ENCODE results near the gene RHOV. TPM values are rescaled to one million over a fixed set of nuclear protein-coding genes. Genes with fewer than 3 reads are reported as not detected.

The RHOV gene
- total and polyA plus RNA-seq, 2 of the 4 experiments (the other 2 are of a cell fraction) = 0.10 TPM; not detected in 1

GRCh38 chr15:40853241-40853890 is 20.7 kb downstream of the RHOV start:
- Histone ChIP-seq H2BK120ac (ENCODE audit: low read depth, low read length) (no peak overlapping the region), H3K4me2 (ENCODE audit: low read depth, low read length) (no peak overlapping the region), H3K23ac (ENCODE audit: low read depth, low read length) (no peak overlapping the region), H3K9me3 (ENCODE audit: control insufficient read depth, insufficient read depth, low read length) (no peaks in the 10 kb centered on the region), H2AFZ (replicated peaks; ENCODE audit: low read length, poor library complexity) (no peak overlapping the region), H3K9ac (ENCODE audit: low read depth, low read length) (no peak overlapping the region), H4K91ac (ENCODE audit: insufficient read depth, low read depth, low read length) (no peak overlapping the region), H3K9me1 (ENCODE audit: insufficient read depth, low read length) (no peaks in the 10 kb centered on the region), H2BK20ac (ENCODE audit: low read depth, low read length) (no peak overlapping the region), H2AK9ac (replicated peaks; ENCODE audit: low read depth, low read length, poor library complexity) (no peak overlapping the region), H4K8ac (ENCODE audit: low read depth in 2 of 2, low read length in 2 of 2) (no peak overlapping the region), H2BK5ac (ENCODE audit: low read depth, low read length, poor library complexity, severe bottlenecking) (no peak overlapping the region), H3K18ac (ENCODE audit: low read depth, low read length) (no peak overlapping the region), H3K4me1 (ENCODE audit: control insufficient read depth, insufficient read depth, low read length) (no peaks in the 10 kb centered on the region), H2AK5ac (ENCODE audit: low read depth, low read length) (no peak overlapping the region), H3K14ac (replicated peaks; ENCODE audit: low read depth, low read length) (no peak overlapping the region), H3K36me3 (ENCODE audit: control insufficient read depth, insufficient read depth, low read length) (no peaks in the 10 kb centered on the region), H4K5ac (ENCODE audit: low read depth, low read length) (no peak overlapping the region), H2BK15ac (ENCODE audit: low read depth, low read length) (no peak overlapping the region), H3K56ac (ENCODE audit: extremely low read depth, insufficient read depth, low read length) (no peak overlapping the region), H3K27me3 (ENCODE audit: control insufficient read depth, insufficient read depth, low read length) (peaks cover 18% of the 10 kb centered on the region), H3K27ac (ENCODE audit: insufficient read depth, low read length) (no peak overlapping the region), H3K4ac (ENCODE audit: low read depth, low read length) (no peak overlapping the region), H4K20me1 (ENCODE audit: insufficient read depth, low read length) (no peaks in the 10 kb centered on the region; the same call in 1 of the 2 replicates), H3K79me1 (ENCODE audit: low read depth in 1 of 2, low read length in 2 of 2) (no peaks in the 10 kb centered on the region), H3K4me3 (ENCODE audit: insufficient read depth, low read depth, low read length) (no peak overlapping the region)
- TF ChIP-seq BHLHE40 (IDR thresholded peaks at IDR 0.05; ENCODE audit: low read depth, low read length) (no peak), MXI1 (IDR thresholded peaks at IDR 0.05; ENCODE audit: borderline replicate concordance, low read depth, low read length) (no peak), MAZ (IDR thresholded peaks at IDR 0.05; ENCODE audit: borderline replicate concordance, low read depth, low read length) (no peak), POLR2A (IDR thresholded peaks at IDR 0.05; ENCODE audit: low read depth, low read length) (no peak), RCOR1 (IDR thresholded peaks at IDR 0.05; ENCODE audit: insufficient replicate concordance, low read length) (no peak), FOS (IDR thresholded peaks at IDR 0.05; ENCODE audit: low read depth, low read length) (no peak), CEBPB (IDR thresholded peaks at IDR 0.05; ENCODE audit: low read depth, low read length) (no peak), RAD21 (IDR thresholded peaks at IDR 0.05; ENCODE audit: low read length) (no peak), MAFK (IDR thresholded peaks at IDR 0.05; ENCODE audit: low read depth, low read length) (no peak), SMC3 (IDR thresholded peaks at IDR 0.05; ENCODE audit: low read depth, low read length) (no peak), NFE2L2 (IDR thresholded peaks at IDR 0.05; ENCODE audit: low read depth, low read length) (no peak), RFX5 (IDR thresholded peaks at IDR 0.05; ENCODE audit: low read depth, low read length) (no peak), CHD1 (IDR thresholded peaks at IDR 0.05; ENCODE audit: low read depth, low read length) (no peak)
- TF ChIP-seq, protein P1, sequence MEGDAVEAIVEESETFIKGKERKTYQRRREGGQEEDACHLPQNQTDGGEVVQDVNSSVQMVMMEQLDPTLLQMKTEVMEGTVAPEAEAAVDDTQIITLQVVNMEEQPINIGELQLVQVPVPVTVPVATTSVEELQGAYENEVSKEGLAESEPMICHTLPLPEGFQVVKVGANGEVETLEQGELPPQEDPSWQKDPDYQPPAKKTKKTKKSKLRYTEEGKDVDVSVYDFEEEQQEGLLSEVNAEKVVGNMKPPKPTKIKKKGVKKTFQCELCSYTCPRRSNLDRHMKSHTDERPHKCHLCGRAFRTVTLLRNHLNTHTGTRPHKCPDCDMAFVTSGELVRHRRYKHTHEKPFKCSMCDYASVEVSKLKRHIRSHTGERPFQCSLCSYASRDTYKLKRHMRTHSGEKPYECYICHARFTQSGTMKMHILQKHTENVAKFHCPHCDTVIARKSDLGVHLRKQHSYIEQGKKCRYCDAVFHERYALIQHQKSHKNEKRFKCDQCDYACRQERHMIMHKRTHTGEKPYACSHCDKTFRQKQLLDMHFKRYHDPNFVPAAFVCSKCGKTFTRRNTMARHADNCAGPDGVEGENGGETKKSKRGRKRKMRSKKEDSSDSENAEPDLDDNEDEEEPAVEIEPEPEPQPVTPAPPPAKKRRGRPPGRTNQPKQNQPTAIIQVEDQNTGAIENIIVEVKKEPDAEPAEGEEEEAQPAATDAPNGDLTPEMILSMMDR (conservative IDR thresholded peaks at IDR 0.05; ENCODE audit: low read depth, low read length) = no peak
- TF ChIP-seq, protein P2, sequence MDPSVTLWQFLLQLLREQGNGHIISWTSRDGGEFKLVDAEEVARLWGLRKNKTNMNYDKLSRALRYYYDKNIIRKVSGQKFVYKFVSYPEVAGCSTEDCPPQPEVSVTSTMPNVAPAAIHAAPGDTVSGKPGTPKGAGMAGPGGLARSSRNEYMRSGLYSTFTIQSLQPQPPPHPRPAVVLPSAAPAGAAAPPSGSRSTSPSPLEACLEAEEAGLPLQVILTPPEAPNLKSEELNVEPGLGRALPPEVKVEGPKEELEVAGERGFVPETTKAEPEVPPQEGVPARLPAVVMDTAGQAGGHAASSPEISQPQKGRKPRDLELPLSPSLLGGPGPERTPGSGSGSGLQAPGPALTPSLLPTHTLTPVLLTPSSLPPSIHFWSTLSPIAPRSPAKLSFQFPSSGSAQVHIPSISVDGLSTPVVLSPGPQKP (IDR thresholded peaks at IDR 0.05; ENCODE audit: borderline replicate concordance, low read depth, low read length) = no peak
- TF ChIP-seq, protein P3, sequence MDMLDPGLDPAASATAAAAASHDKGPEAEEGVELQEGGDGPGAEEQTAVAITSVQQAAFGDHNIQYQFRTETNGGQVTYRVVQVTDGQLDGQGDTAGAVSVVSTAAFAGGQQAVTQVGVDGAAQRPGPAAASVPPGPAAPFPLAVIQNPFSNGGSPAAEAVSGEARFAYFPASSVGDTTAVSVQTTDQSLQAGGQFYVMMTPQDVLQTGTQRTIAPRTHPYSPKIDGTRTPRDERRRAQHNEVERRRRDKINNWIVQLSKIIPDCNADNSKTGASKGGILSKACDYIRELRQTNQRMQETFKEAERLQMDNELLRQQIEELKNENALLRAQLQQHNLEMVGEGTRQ (IDR thresholded peaks at IDR 0.05; ENCODE audit: low read depth, low read length) = no peak
- BruUV-seq (replicated peaks) = no TSS peak
- in situ Hi-C loops (cut with MboI; ENCODE audit: low sequenced_read_pairs) (no loop called here), dilution Hi-C loops (cut with HindIII; ENCODE audit: low sequenced_read_pairs, unreplicated experiment) (no loop called here), intact Hi-C loops (cut with micrococcal nuclease) (no loop called here)
- WGBS, 2 experiments (ENCODE audit: extremely low coverage in 2 of 2, insufficient read length in 1 of 2) = 61% methylated on average over 5 of the region's 16 CpGs; no CpG with 5 or more reads in 1 of the 2 experiments
- ATAC-seq (ENCODE audit: low read depth) = no peak
- no peak for DNase-seq
- POLR2A ChIA-PET (ENCODE audit: unreplicated experiment) = no interaction called here
- CTCF ChIA-PET = no interaction called here

Measured in IMR-90 (cell line).